Activated CD8-positive, alpha-beta memory T cell treated with anti-CD3 and anti-CD28 coated beads, Interleukin-2, amount 50 U/mL, for 48 hours (primary cell): Measurements from ENCODE around the gene SHROOM1.

ENCODE experiments used
- DNase-seq: peaks from one replicate; pipeline ENCODE4 v3.0.0-alpha.2; 2020

SHROOM1 gene

DNA sequence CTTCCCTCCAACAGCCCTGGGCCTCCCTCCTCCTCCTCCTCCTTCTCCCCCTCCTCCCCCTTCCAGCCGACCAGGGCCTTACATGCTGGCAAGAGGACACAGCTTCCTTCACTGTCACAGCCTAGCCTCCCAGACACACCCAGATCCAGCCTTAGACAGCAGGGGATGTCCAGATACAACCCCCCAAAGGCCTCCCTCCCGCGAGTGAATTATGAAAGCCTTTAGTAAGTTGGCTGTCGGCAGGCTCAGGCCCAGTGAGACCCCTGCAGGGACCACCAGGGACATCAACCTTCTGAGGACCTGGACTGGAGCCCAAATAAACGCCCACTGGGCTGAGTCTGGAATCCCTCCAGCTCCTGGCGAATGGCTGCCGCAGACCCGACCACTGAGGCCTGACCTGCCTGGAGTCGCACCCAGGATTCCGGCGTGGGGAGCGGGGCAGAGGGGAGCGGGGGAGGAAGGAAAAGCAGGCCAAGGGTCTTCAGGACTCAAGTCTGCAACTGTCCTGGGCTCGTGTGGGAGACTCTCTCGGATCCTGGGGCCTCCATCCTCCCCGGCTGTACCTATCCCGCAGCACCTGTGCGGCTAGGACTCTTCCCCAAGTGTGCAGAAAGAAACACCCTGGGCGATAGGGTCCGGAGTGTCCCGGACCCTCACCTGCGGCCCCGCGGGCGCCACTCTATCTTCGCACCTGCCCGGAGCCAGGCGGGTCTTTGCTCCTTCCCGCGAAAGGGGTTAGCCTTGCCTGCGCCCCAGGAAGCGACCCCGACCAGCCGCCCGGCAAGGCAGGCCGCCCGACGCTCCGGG, 54.1 kb downstream of the SHROOM1 start:
- DNase-seq = no peak

DNA sequence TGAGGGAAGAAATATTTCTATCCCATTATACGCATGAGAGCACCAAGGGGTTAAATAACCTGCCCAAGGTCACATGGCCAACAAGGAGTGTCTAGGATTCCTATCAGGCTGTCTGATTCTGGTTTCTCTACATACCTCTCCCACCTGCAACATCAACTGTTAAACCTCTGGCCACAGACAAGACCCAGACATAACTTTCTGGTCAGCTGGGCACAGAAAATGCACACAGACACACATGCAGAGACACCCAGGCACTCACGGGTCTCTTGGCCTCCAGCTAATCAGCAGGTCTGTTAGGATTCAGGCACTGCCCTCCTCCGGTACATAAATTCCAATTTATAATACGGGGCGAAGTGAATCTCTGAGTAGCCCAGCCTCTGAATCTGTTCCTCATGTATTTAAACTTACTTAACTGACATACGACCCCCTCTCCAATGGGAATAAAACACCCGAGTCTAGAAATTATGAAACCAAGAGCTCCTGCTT, 54.9 kb downstream of the SHROOM1 start:
- no peak for DNase-seq

DNA sequence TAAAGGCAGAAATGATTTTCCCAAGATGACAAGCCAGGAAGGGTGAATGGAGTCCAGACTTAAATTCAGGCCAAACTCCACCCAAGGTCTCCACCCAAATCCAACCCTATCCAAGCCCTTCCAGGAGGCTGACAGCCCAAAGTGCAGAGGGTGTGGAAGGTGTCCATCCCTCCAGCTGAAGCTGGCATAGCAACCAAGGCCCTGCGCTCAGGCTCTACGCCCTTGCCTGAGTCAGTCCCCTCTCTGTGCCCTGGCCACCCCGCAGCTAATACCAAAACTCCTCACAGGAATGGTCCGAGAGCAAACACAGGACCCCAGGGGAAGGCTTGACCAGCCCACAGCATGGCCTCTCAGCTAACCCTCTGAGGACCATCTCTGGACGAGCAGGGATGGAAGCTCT, 55.6 kb downstream of the SHROOM1 start:
- DNase-seq = no peak

DNA sequence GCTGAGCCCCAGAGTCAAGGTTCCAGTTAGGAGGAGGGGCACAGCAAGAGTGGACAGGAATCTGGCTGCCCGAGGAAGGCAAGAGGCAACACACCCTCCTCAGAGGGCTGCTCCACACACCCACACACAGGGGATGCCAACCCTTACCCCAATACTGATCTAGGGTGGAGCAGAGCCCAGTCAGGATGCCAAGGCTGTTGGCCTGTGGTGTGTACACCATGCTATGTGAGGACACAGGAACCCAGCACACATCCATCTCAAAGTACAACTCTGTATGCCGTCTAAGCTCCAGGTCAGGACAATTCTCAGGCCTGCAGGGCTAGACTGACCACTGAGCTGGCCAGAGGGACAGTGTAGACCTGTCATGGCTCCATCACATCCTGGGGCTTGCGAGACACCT, 56.0 kb downstream of the SHROOM1 start:
- no peak for DNase-seq

DNA sequence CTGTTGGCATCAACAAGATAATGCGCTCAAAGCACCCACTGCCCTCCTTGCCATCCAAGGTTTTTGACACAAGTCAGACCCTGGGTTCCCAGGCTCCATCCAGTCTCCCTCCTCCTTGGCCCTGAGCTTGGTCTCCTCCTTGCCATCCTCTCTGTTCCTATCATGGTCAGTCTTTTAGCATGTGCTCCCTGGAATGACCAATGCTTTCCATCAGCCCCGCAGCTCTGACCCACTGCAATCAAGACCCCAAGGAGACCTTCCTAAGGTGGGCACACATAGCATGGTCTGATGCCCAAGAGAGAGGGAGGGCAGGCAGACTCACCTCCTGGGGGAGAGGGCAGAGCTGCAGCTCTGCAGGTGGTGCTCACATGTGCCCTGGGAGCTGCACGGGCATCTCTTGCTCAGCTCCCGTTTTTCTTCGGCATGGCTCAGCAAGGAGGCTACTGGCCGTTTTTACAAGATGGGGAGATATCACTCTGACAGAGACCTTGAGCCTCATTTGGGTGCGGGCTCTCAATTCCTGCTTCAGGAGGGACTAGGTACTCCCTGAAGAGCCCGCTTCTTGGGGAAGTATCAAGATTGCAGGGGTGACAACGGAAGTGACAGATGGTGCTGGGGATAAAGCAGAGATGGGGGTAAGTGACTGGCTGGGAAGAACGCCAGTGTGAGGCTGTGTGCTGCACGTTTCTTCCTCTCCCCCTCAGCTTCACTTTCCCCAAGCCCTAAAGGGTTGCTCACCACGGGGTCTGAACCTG, 56.7 kb downstream of the SHROOM1 start:
- no peak for DNase-seq

DNA sequence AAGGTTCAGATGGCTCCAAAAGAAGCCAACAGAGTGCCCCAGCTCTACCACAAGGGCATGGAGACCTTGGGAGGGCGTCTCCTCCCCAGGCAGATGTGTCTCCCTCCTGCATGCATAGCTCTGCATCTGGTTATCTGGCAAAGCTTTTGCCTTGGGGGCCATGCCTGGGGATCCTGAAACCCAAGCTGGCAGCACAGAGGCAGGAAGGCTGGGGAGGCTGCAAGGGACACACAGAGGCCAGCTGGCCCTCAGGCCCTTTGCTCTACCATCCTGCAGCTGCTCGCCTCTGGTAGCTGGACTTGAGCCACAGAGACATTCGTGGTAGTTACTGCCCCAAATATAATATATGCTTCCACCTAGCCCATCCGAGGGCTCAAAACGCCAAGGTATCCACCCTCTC, 57.3 kb downstream of the SHROOM1 start:
- DNase-seq = no peak

DNA sequence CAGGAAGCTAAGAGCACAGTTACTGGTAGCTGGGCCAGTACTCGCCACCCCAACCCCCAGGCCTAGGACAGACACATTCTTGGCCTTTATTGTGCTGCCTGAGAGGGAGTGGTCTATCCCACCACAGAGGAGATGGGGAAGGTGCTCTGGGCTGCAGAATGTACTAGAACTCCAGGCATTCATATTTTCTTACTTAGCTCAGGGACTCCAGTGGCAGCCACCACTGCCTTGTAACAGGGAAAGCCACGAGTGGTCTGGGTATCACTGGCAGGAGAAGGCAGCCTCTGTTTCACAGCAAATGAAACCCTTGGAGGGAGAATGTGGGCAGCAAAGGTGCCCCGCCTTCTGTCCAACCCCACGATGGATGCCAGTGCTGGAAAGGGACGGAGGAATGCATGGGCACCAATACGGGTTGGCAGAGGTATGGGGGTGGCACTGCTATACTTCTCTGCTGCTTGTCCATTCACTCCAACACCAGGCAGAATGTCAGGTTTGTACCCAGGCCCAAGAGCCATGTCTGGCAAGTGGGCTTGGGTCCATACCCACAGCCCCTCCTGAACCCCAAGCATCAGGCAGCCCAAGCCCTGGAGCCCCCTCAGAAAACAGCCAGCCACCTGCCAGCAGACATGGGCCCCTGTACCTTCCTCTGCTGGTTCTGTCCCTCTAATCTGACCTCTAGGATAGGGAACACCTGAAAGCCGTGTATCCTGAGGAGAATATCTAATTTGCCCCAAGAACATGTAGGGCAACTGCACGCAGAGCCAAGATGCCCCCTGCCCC, 58.0 kb downstream of the SHROOM1 start:
- DNase-seq = no peak
